SJCRH30 (cell line): ENCODE data around the gene FAM32A. TPM values are rescaled to one million over a fixed set of nuclear protein-coding genes. Genes with fewer than 3 reads are reported as not detected.

Experiments used
- DNase-seq, 2 experiments: peaks; one replicate each; pipeline ENCODE4 v3.0.0-alpha.2; 2015 to 2020
- H3K27ac ChIP-seq: fragments of 250-450 bp; sonication (Bioruptor Pico); 2 replicates; pipeline ENCODE4 v1.5.1; 2020; ENCODE audit warnings: mild to moderate bottlenecking, moderate library complexity
- H3K27me3 ChIP-seq: fragments of 250-450 bp; sonication (Bioruptor Pico); 2 replicates; pipeline ENCODE4 v1.5.1; 2020; ENCODE audit warnings: mild to moderate bottlenecking, moderate library complexity
- H3K36me3 ChIP-seq: fragments of 250-450 bp; sonication (Bioruptor Pico); 2 replicates; pipeline ENCODE4 v1.5.1; 2020; ENCODE audit warnings: mild to moderate bottlenecking, moderate library complexity
- H3K4me1 ChIP-seq: fragments of 250-450 bp; sonication (Bioruptor Pico); 2 replicates; pipeline ENCODE4 v1.5.1; 2020; ENCODE audit warnings: mild to moderate bottlenecking, moderate library complexity
- H3K4me3 ChIP-seq: fragments of 250-450 bp; sonication (Bioruptor Pico); 2 replicates; pipeline ENCODE4 v1.5.1; 2020; ENCODE audit warnings: mild to moderate bottlenecking, moderate library complexity
- H3K9me3 ChIP-seq: fragments of 250-450 bp; sonication (Bioruptor Pico); replicated peaks from 2 replicates; pipeline ENCODE4 v1.5.1; 2020; ENCODE audit warnings: mild to moderate bottlenecking, moderate library complexity
- total RNA-seq: library from RNA; depleted of rRNA; stranded (reverse); fragments of >200 nt; shearing (Covaris generic); gene quantifications from 2 replicates; pipeline ENCODE4 v1.2.3, GENCODE V29; 2014

FAM32A gene
- total RNA-seq, 1 experiment from 2014 or later, result 130 TPM

DNA sequence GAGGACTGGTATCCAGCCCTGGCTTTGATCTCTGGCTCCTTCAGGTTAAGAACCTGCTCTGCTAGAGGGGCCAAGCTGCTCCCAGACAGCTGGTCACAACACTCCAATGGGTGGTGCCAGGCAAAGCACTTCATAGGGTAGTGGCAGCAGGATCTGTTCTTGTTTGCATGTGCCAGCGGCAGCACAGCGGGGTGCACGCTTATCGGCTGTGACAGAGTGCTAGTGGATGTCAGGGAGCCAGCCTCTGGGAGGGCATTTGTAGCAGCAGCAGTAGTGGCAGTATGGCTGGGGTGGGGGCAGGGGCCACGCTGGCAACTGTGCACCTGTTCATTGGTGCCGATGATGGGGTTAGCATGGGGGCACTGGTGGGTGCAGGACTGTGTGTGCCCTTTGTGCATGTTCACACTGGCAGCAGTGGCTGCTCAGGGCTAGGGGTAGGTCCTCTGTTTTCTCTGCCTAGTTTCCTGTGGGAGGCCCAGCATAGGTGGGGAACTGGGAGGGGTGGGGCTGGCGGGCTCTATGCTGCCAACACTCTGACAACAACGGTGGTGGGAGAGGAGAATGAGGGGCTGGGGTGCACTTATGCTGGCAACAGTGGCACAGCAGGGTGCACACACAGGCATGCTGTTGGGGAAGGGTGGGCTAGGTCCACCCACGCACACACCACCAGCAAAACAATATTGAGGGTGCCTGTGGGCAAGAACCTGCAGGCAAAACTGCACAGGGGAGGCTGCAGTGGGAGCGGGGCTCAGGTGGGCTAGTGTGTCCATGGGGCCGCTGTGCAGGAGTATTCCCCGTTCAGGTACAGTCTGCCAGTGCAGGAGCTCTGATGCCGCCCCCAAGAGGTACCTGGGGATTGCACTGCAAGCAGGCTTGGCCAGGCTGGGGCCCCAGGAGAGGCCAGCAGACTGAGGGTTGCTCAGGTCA lies 31.8 kb downstream of the FAM32A start:
- H3K9me3 ChIP-seq, result peaks cover 16% of the 10 kb centered on the region
- H3K27ac ChIP-seq, result no peak overlapping the region
- H3K4me1 ChIP-seq, result no peaks in the 10 kb centered on the region
- no peaks in the 10 kb centered on the region for H3K27me3 ChIP-seq
- peaks cover 68% of the 10 kb centered on the region for H3K36me3 ChIP-seq
- no peak overlapping the region for H3K4me3 ChIP-seq
- no peak for DNase-seq

DNA sequence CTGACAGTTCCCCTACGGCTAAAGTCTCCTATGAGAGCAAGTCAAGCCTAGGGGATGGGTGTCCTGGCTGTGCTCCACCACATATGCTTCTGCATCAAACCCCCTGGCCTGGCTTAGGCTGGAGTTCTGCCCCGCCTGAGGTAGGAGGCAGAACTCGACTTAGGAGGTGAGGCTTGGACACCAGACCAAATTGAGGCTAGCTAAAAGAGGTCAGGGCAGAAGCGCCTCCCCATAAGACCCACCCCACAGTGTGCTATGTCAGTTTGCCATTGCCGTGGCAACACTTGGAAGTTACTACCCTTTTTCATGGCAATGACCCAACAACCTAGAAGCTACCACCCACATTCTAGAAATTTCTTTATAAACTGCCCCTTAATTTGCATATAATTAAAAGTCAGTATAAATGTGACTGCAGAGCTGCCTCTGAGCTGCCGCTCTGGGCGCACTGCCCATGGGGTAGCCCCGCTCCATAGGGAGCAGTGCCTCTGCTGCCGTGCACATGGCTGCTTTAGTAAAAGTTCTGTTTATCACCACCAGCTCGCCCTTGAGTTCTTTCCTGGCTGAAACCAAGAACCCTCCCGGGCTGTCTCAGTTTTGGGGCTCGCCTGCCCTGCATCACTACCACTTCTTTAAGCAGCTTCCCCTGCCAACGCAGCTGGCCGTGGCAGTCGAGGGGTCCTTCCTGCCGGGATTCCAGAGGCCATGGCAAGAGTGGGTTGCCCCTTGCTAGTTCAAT lies 32.7 kb downstream of the FAM32A start:
- Histone ChIP-seq H3K27me3 (no peaks in the 10 kb centered on the region), H3K9me3 (peaks cover 16% of the 10 kb centered on the region), H3K27ac (no peak overlapping the region), H3K4me3 (no peak overlapping the region), H3K36me3 (peaks cover 72% of the 10 kb centered on the region), H3K4me1 (no peaks in the 10 kb centered on the region)
- DNase-seq, result no peak

DNA sequence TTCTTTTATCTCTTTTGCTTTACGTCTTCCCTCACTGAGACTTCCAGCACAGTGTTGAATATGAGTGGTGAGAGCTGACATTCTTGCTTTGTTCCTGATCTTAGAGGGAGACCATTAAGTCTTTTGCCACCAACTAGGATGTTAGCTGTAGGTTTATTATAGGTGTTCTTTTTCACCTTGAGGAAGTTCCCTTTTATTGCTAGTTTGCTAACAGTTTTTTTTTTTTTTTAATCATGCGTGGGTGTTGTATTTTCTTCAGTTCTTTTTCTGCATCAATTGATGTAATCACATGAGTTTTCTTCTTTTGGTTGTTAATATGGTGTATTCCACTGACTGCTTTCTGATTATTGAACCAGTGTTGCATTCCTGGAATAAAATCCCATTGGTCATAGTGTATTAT lies 33.6 kb downstream of the FAM32A start:
- H3K27ac ChIP-seq, result no peak overlapping the region
- no peak for DNase-seq
- no peak overlapping the region for H3K4me3 ChIP-seq
- H3K4me1 ChIP-seq, result no peaks in the 10 kb centered on the region
- no peaks in the 10 kb centered on the region for H3K27me3 ChIP-seq
- H3K9me3 ChIP-seq, result peaks cover 16% of the 10 kb centered on the region
- peaks cover 78% of the 10 kb centered on the region for H3K36me3 ChIP-seq

DNA sequence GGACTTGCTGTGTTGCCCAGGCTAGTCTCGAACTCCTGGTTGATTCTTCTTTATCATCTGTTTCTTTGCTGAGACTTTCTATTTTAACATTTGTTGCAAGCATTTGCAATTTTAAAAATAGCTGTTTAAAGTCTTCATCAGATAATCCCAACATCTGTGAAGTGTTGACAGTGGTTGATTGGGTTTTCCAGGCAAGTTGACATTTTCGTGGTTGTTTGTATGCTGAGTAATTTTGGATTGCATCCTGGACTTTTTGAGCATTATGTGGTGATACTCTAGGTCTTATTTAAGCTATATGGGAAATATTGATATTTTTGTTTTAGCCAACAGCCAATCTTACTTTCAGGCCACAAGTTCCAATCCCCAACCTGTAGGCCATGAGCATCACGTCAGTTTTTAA lies 37.6 kb downstream of the FAM32A start:
- H3K36me3 ChIP-seq, result peaks cover 58% of the 10 kb centered on the region
- no peak overlapping the region for H3K4me3 ChIP-seq
- H3K27me3 ChIP-seq, result no peaks in the 10 kb centered on the region
- H3K4me1 ChIP-seq, result no peaks in the 10 kb centered on the region
- DNase-seq, result no peak
- H3K27ac ChIP-seq, result no peak overlapping the region
- peaks cover 16% of the 10 kb centered on the region for H3K9me3 ChIP-seq

DNA sequence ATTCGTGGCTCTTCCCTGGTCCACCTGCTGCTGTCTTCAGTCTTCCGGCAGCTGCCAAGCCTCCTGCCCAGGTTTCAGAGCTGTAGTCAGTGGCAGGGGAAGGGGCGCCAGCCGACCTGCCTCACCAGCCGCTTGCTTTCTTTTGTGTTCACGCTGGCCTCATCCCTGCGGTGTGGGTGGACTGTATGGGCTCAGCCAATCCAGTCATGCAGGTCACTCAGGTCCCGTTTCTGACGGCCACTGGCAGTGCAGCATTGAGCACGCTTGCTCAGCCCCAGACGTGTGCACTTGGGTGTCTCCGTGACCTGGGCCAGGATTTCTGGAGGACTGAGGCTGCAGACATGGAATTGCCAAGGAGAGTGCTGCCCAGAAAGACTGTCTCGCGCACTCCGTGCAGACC lies 38.5 kb downstream of the FAM32A start:
- H3K36me3 ChIP-seq, result peaks cover 52% of the 10 kb centered on the region
- H3K27ac ChIP-seq, result no peak overlapping the region
- peaks cover 16% of the 10 kb centered on the region for H3K9me3 ChIP-seq
- H3K27me3 ChIP-seq, result no peaks in the 10 kb centered on the region
- DNase-seq, result no peak
- H3K4me1 ChIP-seq, result no peaks in the 10 kb centered on the region
- no peak overlapping the region for H3K4me3 ChIP-seq

DNA sequence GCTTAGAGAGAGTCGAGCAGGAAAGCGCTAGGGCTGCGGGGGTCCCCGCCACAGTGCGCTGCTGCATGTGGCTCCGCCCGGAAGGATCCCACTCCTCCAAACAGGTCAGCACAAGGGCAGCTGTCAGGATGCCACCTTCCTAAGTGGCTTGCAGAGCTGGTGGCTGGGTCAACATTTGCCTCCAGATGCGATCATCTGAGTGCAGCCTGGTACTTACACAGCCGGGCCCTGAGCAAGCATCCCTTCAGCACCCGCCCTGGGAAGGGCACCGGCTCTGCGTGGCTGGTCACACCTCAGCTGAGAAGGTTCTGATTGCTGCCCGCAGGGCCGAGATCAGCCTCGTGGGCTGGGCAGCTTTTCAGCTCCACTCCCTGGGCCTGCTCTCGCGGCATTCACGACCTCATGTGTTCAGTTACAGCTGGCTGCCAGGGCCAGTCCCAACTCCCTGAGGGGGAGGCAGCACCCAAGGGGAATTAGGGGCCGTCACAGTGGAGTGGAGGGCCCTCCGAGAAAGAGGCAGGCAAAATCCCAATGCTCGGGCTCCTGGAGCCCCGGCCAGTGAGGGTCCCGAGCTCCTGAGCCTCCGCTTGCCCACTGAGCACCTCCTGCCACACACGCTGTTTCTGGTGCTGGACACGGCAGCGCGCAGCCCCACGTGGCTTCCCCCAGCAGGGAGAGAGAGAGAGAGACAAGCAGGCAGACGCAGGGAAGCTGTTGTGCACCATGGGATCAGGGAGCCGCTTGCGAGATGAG lies 39.3 kb downstream of the FAM32A start:
- no peak overlapping the region for H3K27ac ChIP-seq
- no peak overlapping the region for H3K4me3 ChIP-seq
- H3K27me3 ChIP-seq, result no peaks in the 10 kb centered on the region
- H3K4me1 ChIP-seq, result no peaks in the 10 kb centered on the region
- H3K36me3 ChIP-seq, result peaks cover 47% of the 10 kb centered on the region
- peaks cover 16% of the 10 kb centered on the region for H3K9me3 ChIP-seq
- no peak for DNase-seq

DNA sequence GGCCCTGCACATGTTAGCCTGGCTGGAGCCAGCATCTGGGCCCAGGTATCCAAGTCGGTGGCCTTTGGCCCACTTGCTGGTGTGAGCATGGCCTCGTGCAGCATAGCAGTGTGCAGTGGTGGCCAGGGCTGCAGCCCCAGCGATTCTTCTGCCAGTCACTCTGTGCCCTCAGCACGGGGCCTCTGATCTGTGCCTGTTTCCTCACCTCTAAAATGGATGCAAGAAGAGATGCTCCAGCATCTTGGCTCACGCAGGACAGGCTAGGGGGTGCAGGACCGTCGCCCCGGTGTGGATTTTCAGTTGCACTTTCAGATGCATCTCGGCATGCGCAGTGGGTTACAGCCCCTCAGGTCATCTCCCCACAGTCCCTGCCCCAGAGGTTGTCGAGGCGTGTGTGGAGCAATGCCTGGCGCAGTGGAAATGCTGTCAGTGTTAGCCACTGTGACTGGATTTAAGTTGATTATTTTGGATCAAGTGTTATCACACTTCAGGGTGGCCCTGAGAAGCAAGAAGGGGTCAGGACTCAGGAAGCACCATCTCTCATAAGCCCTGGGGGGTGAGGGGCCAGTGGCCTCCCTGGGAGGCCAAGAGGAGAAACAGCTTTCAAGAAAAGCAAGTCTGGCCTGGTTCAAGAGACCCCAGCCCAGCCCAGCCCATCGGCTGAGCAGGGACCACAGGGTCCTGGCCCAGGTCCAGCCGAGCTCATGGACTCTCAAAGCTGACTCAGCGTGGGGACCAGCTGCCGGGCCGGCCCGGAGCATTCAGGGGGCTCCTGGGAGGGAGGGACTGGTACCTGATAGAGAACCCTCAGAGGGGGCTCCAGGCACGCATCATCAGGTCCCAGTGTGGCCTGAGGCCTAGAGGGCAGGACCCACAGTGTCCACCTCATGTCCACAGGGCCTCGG lies 40.3 kb downstream of the FAM32A start:
- Histone ChIP-seq H3K4me1 (no peaks in the 10 kb centered on the region), H3K36me3 (peaks cover 45% of the 10 kb centered on the region), H3K27ac (no peak overlapping the region), H3K4me3 (no peak overlapping the region), H3K9me3 (peaks cover 11% of the 10 kb centered on the region), H3K27me3 (no peaks in the 10 kb centered on the region)
- DNase-seq, result no peak

DNA sequence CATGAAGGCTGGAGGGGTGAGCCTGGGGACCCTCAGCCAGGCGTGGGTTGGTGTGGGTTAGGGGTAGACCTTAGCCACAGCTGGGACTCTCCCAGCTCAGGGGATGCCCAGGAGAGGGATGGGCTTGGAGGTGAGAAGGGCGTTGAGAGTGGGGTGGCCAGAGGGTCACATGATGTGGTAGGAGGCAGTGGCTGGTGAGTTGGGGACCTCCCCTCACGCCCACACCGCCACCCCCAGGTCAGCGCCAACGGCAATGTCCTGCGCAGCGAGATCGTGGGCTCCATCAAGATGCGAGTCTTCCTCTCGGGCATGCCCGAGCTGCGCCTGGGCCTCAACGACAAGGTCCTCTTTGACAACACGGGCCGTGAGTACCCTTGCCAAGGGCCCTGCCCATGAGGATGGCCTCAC lies 41.0 kb downstream of the FAM32A start:
- Histone ChIP-seq H3K27me3 (no peaks in the 10 kb centered on the region), H3K27ac (no peak overlapping the region), H3K9me3 (0 out of 2 replicates have a peak, but pooled peaks cover 5% of the 10 kb centered on the region), H3K4me3 (no peak overlapping the region), H3K36me3 (peaks cover 43% of the 10 kb centered on the region), H3K4me1 (no peaks in the 10 kb centered on the region)
- no peak for DNase-seq

DNA sequence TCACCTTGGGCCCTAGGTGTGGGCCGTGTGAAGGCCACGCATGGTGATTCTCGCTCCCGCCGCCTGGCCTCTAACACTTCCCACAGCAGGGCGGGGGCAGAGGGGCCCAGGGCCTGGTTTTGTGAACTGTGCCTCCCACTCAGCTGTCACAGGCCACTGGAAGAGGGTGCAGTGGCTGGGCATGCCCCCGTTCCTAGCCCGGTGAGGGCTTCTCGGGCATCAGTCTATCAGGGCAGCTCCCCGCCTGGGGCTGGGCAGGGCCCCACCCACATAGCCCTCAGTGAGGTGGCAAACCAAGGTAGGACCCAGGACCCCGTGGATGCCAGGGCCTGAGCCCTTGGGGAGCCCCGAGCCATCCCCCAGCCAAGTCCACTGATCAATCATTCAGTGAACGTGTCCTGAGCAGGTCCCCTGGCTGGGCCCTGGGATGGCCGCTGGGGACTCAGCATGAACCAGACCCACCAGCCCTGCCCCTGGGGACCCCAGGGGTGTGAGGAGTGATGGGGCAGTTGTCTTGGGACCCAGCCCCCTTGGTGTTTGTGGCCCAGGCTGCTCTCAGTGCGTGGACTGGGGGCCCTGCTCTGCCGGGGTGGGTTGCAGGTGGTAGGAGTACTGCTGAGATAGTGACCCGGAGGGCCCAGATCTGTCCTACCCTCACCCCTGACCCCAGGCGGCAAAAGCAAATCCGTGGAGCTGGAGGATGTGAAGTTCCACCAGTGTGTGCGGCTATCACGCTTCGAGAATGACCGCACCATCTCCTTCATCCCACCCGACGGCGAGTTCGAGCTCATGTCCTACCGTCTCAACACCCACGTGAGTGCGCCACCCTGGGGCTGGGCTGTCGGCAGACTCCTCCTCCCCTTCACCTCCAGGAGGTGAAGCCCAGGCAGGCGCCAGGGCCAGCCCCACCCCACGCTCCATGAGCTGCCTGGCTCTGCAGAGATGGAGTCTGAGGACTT lies 41.9 kb downstream of the FAM32A start:
- no peak overlapping the region for H3K27ac ChIP-seq
- DNase-seq, result no peak
- H3K36me3 ChIP-seq, result peaks cover 36% of the 10 kb centered on the region
- no peaks in the 10 kb centered on the region for H3K9me3 ChIP-seq
- H3K27me3 ChIP-seq, result no peaks in the 10 kb centered on the region
- no peak overlapping the region for H3K4me3 ChIP-seq
- H3K4me1 ChIP-seq, result no peaks in the 10 kb centered on the region

DNA sequence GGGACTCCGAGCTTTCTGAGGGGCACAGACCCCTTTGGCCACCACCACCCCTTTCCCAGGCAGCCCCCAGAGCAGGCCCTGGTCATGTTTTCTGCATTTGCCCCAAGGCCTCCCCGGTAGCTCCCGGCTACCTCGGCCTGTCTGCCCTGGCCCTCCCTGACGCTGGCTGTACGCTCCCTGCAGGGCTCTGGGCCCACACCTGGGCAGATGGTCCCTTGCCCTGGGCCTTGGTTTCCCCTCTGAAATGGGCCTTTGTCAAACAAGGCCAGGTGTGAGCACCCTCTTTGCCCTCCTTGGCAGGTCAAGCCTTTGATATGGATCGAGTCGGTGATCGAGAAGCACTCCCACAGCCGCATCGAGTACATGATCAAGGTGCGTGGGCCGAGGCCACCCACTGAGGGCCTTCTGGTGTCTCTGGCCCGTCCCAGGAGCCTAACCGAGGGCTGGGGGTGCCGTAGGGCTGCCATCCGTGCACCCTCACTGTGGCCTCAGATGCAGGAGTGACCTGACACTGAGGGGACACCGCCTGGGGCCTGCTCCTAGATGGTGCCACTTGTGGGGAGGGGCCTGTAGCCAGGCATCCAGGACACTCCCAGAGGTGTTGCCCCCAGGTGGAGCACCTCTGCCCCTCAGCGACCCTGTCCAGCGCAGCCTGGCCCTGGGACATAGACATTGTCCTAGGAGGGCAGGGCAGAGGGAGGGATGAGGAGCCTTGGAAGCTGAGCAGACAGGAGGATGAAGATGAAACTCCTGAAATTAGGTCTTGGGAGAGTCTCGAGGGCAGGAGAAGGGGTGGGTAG lies 42.8 kb downstream of the FAM32A start:
- Histone ChIP-seq H3K27me3 (no peaks in the 10 kb centered on the region), H3K9me3 (no peaks in the 10 kb centered on the region), H3K4me1 (no peaks in the 10 kb centered on the region), H3K36me3 (peaks cover 27% of the 10 kb centered on the region), H3K27ac (no peak overlapping the region), H3K4me3 (no peak overlapping the region)
- no peak for DNase-seq

DNA sequence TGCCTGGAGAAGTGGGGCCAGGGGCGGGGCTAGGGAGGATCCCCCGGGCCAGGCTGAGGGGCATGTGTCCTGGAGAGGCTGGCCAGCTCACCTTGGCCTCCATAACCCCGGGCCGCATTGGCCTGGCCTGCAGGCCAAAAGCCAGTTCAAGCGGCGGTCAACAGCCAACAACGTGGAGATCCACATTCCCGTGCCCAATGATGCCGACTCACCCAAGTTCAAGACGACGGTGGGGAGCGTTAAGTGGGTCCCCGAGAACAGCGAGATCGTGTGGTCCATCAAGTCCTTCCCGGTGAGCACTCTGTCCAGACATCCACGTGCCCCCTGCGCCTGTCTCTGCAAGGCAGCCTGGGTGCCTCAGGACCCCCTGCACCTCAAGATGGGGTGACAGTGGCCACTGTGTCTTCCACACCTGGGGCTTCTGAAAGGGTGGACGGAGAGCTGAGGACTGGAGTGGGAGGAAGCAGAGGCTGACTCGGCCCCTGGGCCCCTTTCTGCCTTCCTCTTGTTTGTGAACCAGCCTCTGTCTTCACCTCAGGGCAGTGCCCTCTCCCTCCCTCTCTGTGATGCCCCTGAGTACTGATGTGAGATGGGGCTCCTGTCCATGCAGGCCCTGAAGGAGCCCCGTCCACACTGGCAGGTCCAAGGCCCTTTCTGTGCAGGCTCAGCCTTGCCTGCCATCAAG lies 43.6 kb downstream of the FAM32A start:
- no peaks in the 10 kb centered on the region for H3K9me3 ChIP-seq
- H3K27me3 ChIP-seq, result no peaks in the 10 kb centered on the region
- H3K4me3 ChIP-seq, result no peak overlapping the region
- H3K27ac ChIP-seq, result no peak overlapping the region
- DNase-seq, result no peak
- peaks cover 21% of the 10 kb centered on the region; the same call in 1 of the 2 replicates for H3K36me3 ChIP-seq
- no peaks in the 10 kb centered on the region for H3K4me1 ChIP-seq

DNA sequence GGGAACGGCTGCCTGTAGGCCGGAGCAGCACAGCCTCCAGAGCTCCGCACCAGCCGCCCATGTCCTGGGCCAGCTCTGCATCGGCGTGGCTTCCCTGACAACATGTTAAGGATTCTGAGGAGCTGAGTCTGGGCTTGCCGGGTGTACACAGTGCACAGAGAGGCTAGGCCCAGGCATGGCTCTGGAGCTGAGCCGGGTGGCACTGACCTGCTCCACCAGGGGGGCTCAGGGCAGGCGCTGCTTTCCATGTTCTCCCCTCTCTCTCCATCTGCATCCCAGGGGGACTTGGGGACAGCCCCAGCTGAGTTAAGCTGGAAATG lies 44.1 kb downstream of the FAM32A start:
- no peaks in the 10 kb centered on the region for H3K4me1 ChIP-seq
- H3K4me3 ChIP-seq, result no peak overlapping the region
- H3K36me3 ChIP-seq, result peaks cover 24% of the 10 kb centered on the region; the same call in 1 of the 2 replicates
- no peaks in the 10 kb centered on the region for H3K27me3 ChIP-seq
- no peak overlapping the region for H3K27ac ChIP-seq
- H3K9me3 ChIP-seq, result no peaks in the 10 kb centered on the region
- no peak for DNase-seq
